Right lung (tissue), 5 donors: ENCODE results near the gene CFAP65. TPM values are rescaled to one million over a fixed set of nuclear protein-coding genes. Genes with fewer than 3 reads are reported as not detected.
A peak's percentile ranks its signal among the peaks of the same experiment; 100 is the strongest.

ENCODE experiments used
- DNase-seq, 2 donors: peaks; one replicate each; pipeline ENCODE4 v3.0.0-alpha.2; 2013
- polyA plus RNA-seq, 5 donors: library from polyadenylated mRNA; unstranded; fragments of 120-200 nt; gene quantifications; one replicate each; pipeline versions ENCODE4 v1.2.1 to v1.2.3, GENCODE V29; 2013; ENCODE audit warnings: inconsistent platforms in 1 of 5, low replicate concordance in 1 of 5; ENCODE audit not compliant: insufficient read length in 5 of 5, insufficient read depth in 1 of 5

CFAP65 gene
- polyA plus RNA-seq, 5 donors: 0.60 to 4.5 (median 3.1) TPM

GRCh38 chr2:218992703-218993344, 48.5 kb downstream of the CFAP65 start:
- no peak for DNase-seq

GRCh38 chr2:218992196-218992595, 49.1 kb downstream of the CFAP65 start:
- DNase-seq: no peak

GRCh38 chr2:218991674-218992168, 49.6 kb downstream of the CFAP65 start:
- DNase-seq: no peak

- no peak for DNase-seq
Observed at GRCh38 chr2:218990612-218991011, 50.7 kb downstream of the CFAP65 start.

GRCh38 chr2:218990052-218990451, 51.3 kb downstream of the CFAP65 start:
- DNase-seq: no peak

- no peak for DNase-seq
Observed at GRCh38 chr2:218988650-218989049, 52.7 kb downstream of the CFAP65 start.

GRCh38 chr2:218988164-218988563, 53.2 kb downstream of the CFAP65 start:
- DNase-seq: no peak

- DNase-seq: no peak
Observed at GRCh38 chr2:218986148-218986761, 55.1 kb downstream of the CFAP65 start.

GRCh38 chr2:218985325-218986091, 55.8 kb downstream of the CFAP65 start:
- no peak for DNase-seq

GRCh38 chr2:218985021-218985324, 56.3 kb downstream of the CFAP65 start, which contains the start of gene FEV:
Gene FEV, minus strand, starts transcription at chr2:218985184. Its CDS starts 109 bp downstream, at chr2:218985075.
- DNase-seq: no peak

- DNase-seq: no peak
Observed at GRCh38 chr2:218984239-218985020, 56.9 kb downstream of the CFAP65 start.

GRCh38 chr2:218983934-218984238, 57.4 kb downstream of the CFAP65 start:
- no peak for DNase-seq

GRCh38 chr2:218983263-218983933, 57.9 kb downstream of the CFAP65 start:
- no peak for DNase-seq

GRCh38 chr2:218982586-218983262, 58.6 kb downstream of the CFAP65 start:
- DNase-seq: no peak

GRCh38 chr2:218981881-218982585, 59.3 kb downstream of the CFAP65 start:
- DNase-seq: no peak

GRCh38 chr2:218981390-218981880, 59.9 kb downstream of the CFAP65 start:
- no peak for DNase-seq

- no peak for DNase-seq
Observed at GRCh38 chr2:218980735-218981389, 60.5 kb downstream of the CFAP65 start.

GRCh38 chr2:218979846-218980734, 61.2 kb downstream of the CFAP65 start:
- peak in 1 of 2 donors; percentile 70 for DNase-seq
